ENCODE data around the gene ZC3HAV1L.

The ZC3HAV1L gene

GRCh38 chr7:139035586-139036353 lies at the start of gene ZC3HAV1L:
TSS of gene ZC3HAV1L (minus strand) at chr7:139036042. CDS start at chr7:139036017, 25 bp downstream.
- no peak for TF ChIP-seq CTCF (IDR thresholded peaks at IDR 0.05)

GRCh38 chr7:139084709-139085108 lies 48.9 kb upstream of the ZC3HAV1L start:
- TF ChIP-seq CTCF (IDR thresholded peaks at IDR 0.05) = no peak

- TF ChIP-seq CTCF (IDR thresholded peaks at IDR 0.05) = no peak
Observed at GRCh38 chr7:139081584-139081983, 45.7 kb upstream of the ZC3HAV1L start.

GRCh38 chr7:139080905-139081304 lies 45.1 kb upstream of the ZC3HAV1L start:
- TF ChIP-seq CTCF (IDR thresholded peaks at IDR 0.05) = no peak

GRCh38 chr7:139079861-139080260 lies 44.0 kb upstream of the ZC3HAV1L start:
- TF ChIP-seq CTCF (IDR thresholded peaks at IDR 0.05) = no peak

GRCh38 chr7:139078911-139079310 lies 43.1 kb upstream of the ZC3HAV1L start:
- no peak for TF ChIP-seq CTCF (IDR thresholded peaks at IDR 0.05)

GRCh38 chr7:139078399-139078798 lies 42.6 kb upstream of the ZC3HAV1L start:
- TF ChIP-seq CTCF (IDR thresholded peaks at IDR 0.05) = no peak
